ENCODE data around the gene ENOX1.

DNA sequence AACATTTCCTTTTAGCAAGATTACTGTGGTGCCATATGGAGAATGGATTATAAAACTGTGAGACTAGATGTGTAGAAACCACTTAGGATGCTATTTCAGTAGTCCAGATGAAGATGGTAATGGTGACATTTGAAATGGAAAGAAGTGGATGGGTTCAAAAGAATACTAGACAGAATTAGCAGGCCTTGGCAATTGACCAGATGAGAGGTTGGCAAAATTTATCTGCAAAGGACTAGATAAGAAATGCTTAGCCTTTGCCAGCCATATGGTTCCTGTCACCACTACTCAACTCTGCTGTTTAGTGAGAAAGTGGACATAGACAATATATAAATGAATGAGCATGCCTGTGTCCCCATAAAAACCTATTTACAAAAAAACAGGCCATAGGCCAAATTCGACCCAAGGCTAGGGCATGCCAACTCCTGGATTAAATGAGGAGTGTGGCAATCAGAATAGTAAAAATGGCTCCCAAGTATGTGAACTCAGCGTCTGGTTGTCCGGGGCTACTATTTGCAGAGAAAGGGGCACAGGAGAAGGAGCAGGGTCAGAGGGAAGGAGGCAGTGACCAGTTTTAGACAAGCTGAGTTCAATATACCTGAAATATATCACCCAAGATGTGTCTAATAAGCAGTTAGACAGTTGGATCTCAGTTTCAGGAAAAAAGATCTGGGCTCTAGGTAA is 98.4 kb downstream of the ENOX1 start:
- TF ChIP-seq POLR2AphosphoS5 (IDR thresholded peaks at IDR 0.05; ENCODE audit: borderline replicate concordance, low read depth, low read length) (no peak), EZH2 (IDR thresholded peaks at IDR 0.05) (no peak), FOXP2 (optimal IDR thresholded peaks at IDR 0.05; ENCODE audit: control extremely low read depth, extremely low read length, insufficient read depth) (no peak)

Data from SK-N-MC (cell line).